ENCODE measurements around the gene WDR35. TPM values are rescaled to one million over a fixed set of nuclear protein-coding genes. Genes with fewer than 3 reads are reported as not detected.

The WDR35 gene
- total RNA-seq, 1 donor from 2014 or later: 15.0 TPM

GRCh38 chr2:19863303-19864041 is 126.4 kb downstream of the WDR35 start:
- Mint-ChIP-seq H3K27me3 (peaks cover 49% of the 10 kb centered on the region), H3K36me3 (no peaks in the 10 kb centered on the region), H3K4me1 (ENCODE audit: unreplicated experiment) (peaks cover 20% of the 10 kb centered on the region), H3K27ac (no peak overlapping the region), H3K9me3 (no peaks in the 10 kb centered on the region), H3K4me3 (no peak overlapping the region)
- TF ChIP-seq CTCF (conservative IDR thresholded peaks at IDR 0.05): peak; percentile 99
- DNase-seq (ENCODE audit: extremely low spot score, unreplicated experiment): peak; percentile 78

- H3K27ac Mint-ChIP-seq: no peak overlapping the region
- peaks cover 19% of the 10 kb centered on the region for H3K4me1 Mint-ChIP-seq (ENCODE audit: unreplicated experiment)
- DNase-seq (ENCODE audit: extremely low spot score, unreplicated experiment): no peak
- H3K36me3 Mint-ChIP-seq: no peaks in the 10 kb centered on the region
- H3K27me3 Mint-ChIP-seq: peaks cover 45% of the 10 kb centered on the region
- H3K9me3 Mint-ChIP-seq: no peaks in the 10 kb centered on the region
- no peak for TF ChIP-seq CTCF (conservative IDR thresholded peaks at IDR 0.05)
- H3K4me3 Mint-ChIP-seq: no peak overlapping the region
Measured at GRCh38 chr2:19861813-19862212, 128.1 kb downstream of the WDR35 start.

Other genes with a start within 250 kb of the WDR35 start
- gene TTC32, start 88.1 kb downstream of the WDR35 start, total RNA-seq (ENCODE audit: low replicate concordance): 14.0 and 19.0 TPM in 2 replicates
- gene MATN3, start 22.6 kb upstream of the WDR35 start, total RNA-seq (ENCODE audit: low replicate concordance): 0.45 and 3.0 TPM in 2 replicates
- 196 and 229 TPM in 2 replicates for gene LAPTM4A, start 61.5 kb upstream of the WDR35 start, total RNA-seq (ENCODE audit: low replicate concordance)
- 164 and 375 TPM in 2 replicates for gene SDC1, start 235.0 kb upstream of the WDR35 start, total RNA-seq (ENCODE audit: low replicate concordance)